IMR-90 (cell line): ENCODE data around the gene TEAD1.

ENCODE experiments used
- BHLHE40 ChIP-seq: fragments of 150-350 bp; IDR thresholded peaks from 2 replicates; pipeline ENCODE4 v1.6.1; 2016; ENCODE audit warnings: mild to moderate bottlenecking, low read depth, low read length
- CEBPB ChIP-seq: IDR thresholded peaks from 2 replicates; pipeline ENCODE4 v1.6.1; 2012; ENCODE audit warnings: low read depth, low read length, improper control_type of control experiment
- CHD1 ChIP-seq: IDR thresholded peaks from 2 replicates; pipeline ENCODE4 v1.6.1; 2012; ENCODE audit warnings: low read depth, low read length, improper control_type of control experiment
- FOS ChIP-seq: fragments of 150-350 bp; IDR thresholded peaks from 2 replicates; pipeline ENCODE4 v1.6.1; 2016; ENCODE audit warnings: low read depth, low read length
- MAFK ChIP-seq: IDR thresholded peaks from 2 replicates; pipeline ENCODE4 v1.6.1; 2012; ENCODE audit warnings: low read depth, low read length, improper control_type of control experiment
- MAZ ChIP-seq: IDR thresholded peaks from 2 replicates; pipeline ENCODE4 v1.6.1; 2012; ENCODE audit warnings: low read depth, mild to moderate bottlenecking, low read length, improper control_type of control experiment, moderate library complexity, borderline replicate concordance
- MXI1 ChIP-seq: IDR thresholded peaks from 2 replicates; pipeline ENCODE4 v1.6.1; 2012; ENCODE audit warnings: low read depth, mild to moderate bottlenecking, low read length, moderate library complexity, borderline replicate concordance
- POLR2A ChIP-seq: IDR thresholded peaks from 2 replicates; pipeline ENCODE4 v1.6.1; 2012; ENCODE audit warnings: mild to moderate bottlenecking, low read depth, low read length
- RAD21 ChIP-seq: IDR thresholded peaks from 2 replicates; pipeline ENCODE4 v1.6.1; 2012; ENCODE audit warnings: low read length, improper control_type of control experiment
- RCOR1 ChIP-seq: IDR thresholded peaks from 2 replicates; pipeline ENCODE4 v1.6.1; 2012; ENCODE audit warnings: mild to moderate bottlenecking, low read length, improper control_type of control experiment; ENCODE audit not compliant: insufficient replicate concordance
- RFX5 ChIP-seq: IDR thresholded peaks from 2 replicates; pipeline ENCODE4 v1.8.0; 2012; ENCODE audit warnings: low read depth, mild to moderate bottlenecking, low read length, moderate library complexity
- TF ChIP-seq, protein P1 (sequence below): conservative IDR thresholded peaks from 2 replicates; pipeline ENCODE4 v1.5.1; 2012; ENCODE audit warnings: mild to moderate bottlenecking, low read depth, low read length, improper control_type of control experiment

DNA sequence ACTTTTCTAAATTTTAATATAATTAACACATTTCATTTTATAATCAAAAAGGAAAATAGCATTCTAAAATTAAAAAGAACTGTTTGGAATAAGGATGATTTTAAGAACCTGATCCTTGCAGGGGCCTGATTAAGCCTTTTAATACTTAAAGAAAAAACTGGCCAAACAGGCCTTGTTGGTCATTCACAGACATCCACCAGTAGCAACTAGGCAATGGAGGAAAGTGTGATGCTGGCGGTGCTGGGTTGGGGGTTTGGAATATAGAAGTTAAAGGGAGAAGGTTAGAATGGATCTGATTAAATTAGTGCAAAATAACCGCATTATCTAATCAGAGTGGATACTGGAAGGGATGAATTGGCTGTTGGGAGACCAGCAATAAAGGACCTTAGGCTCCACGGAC is 16.9 kb upstream of the TEAD1 start:
- TF ChIP-seq, protein P1, sequence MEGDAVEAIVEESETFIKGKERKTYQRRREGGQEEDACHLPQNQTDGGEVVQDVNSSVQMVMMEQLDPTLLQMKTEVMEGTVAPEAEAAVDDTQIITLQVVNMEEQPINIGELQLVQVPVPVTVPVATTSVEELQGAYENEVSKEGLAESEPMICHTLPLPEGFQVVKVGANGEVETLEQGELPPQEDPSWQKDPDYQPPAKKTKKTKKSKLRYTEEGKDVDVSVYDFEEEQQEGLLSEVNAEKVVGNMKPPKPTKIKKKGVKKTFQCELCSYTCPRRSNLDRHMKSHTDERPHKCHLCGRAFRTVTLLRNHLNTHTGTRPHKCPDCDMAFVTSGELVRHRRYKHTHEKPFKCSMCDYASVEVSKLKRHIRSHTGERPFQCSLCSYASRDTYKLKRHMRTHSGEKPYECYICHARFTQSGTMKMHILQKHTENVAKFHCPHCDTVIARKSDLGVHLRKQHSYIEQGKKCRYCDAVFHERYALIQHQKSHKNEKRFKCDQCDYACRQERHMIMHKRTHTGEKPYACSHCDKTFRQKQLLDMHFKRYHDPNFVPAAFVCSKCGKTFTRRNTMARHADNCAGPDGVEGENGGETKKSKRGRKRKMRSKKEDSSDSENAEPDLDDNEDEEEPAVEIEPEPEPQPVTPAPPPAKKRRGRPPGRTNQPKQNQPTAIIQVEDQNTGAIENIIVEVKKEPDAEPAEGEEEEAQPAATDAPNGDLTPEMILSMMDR, result no peak
- TF ChIP-seq BHLHE40 (no peak), RFX5 (no peak), CEBPB (no peak), RCOR1 (no peak), FOS (no peak), POLR2A (no peak), MAFK (no peak), RAD21 (no peak), MAZ (no peak), MXI1 (no peak), CHD1 (no peak)
